GM12891 (cell line): ENCODE data around the gene ZRANB3.

Experiments
- DNase-seq: peaks from one replicate; pipeline ENCODE4 v3.0.0; 2011; ENCODE audit warnings: low spot score; ENCODE audit not compliant: insufficient read length
- FAIRE-seq: peaks from 2 replicates; lab custom pipeline; 2011; peaks lifted over from hg19 to GRCh38; lab: Jason Lieb, UNC
- PAX5 ChIP-seq: IDR thresholded peaks from 2 replicates; pipeline ENCODE4 v1.6.1; 2011; ENCODE audit warnings: low read length, moderate library complexity, mild to moderate bottlenecking; ENCODE audit not compliant: insufficient read depth, severe bottlenecking
- POLR2A ChIP-seq: IDR thresholded peaks from 2 replicates; pipeline ENCODE4 v1.6.1; 2011; ENCODE audit warnings: low read depth, low read length, control low read depth
- POLR2AphosphoS5 ChIP-seq: IDR thresholded peaks from 2 replicates; pipeline ENCODE4 v1.6.1; 2011; ENCODE audit warnings: low read depth, low read length, control low read depth
- POU2F2 ChIP-seq: IDR thresholded peaks from 2 replicates; pipeline ENCODE4 v1.6.1; 2011; ENCODE audit warnings: low read depth, mild to moderate bottlenecking, control low read depth, low read length, moderate library complexity
- SPI1 ChIP-seq: IDR thresholded peaks from 2 replicates; pipeline ENCODE4 v1.6.1; 2011; ENCODE audit warnings: low read depth, low read length, control low read depth
- TAF1 ChIP-seq: IDR thresholded peaks from 2 replicates; pipeline ENCODE4 v1.6.1; 2011; ENCODE audit warnings: low read depth, low read length, control low read depth

ZRANB3 gene

GRCh38 chr2:135154962-135155361 lies 376.1 kb downstream of the ZRANB3 start:
- no peak for TF ChIP-seq POLR2A
- no peak for TF ChIP-seq PAX5
- no peak for TF ChIP-seq POU2F2
- no peak for TF ChIP-seq SPI1
- TF ChIP-seq TAF1 = no peak
- no peak for TF ChIP-seq POLR2AphosphoS5
- FAIRE-seq (no peak), DNase-seq (no peak)

DNA sequence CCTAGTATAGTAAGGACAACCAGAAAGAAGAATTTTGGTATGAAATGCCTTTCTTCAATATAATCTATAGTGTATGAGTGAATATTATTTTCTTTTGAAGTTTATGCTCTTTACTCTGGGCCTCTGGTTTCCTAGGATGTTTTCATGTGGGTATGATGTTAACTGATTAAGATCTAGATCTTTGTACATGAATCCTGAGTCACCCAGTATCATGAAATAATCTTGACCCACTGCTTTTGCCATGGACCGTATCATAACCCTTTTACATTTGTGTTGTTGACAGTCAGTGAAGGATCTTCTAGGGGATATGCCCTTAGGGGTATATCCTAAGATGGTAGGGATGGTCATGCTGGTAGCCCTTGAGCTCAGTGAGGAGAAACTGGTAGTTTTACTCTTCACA lies 378.7 kb downstream of the ZRANB3 start:
- DNase-seq (no peak), FAIRE-seq (peak; percentile 33)
- TF ChIP-seq TAF1 = no peak
- TF ChIP-seq POLR2AphosphoS5 = no peak
- no peak for TF ChIP-seq SPI1
- TF ChIP-seq POU2F2 = no peak
- no peak for TF ChIP-seq PAX5
- no peak for TF ChIP-seq POLR2A

DNA sequence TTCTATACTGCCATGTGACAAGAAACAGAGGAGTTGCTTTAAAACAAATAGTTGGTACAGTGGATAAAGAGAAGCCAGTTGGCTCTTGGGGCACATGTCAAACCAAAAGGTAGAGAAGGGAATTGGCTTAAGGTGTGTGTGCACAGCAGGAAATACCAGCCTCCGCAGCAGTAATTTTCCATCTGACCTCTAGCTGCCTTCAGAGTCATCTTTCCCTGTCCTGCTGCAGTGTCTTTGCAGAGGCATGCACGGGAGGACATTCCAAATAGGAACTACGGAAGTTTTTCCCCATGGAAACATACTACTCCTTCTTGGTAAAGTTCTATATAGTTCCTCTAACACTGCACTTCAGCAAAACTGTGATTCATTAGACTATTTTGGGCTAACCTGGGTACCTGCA lies 379.4 kb downstream of the ZRANB3 start:
- TF ChIP-seq POLR2AphosphoS5 (no peak), TAF1 (no peak), SPI1 (no peak), POU2F2 (no peak), POLR2A (no peak), PAX5 (no peak)
- DNase-seq = no peak
- no peak for FAIRE-seq

- DNase-seq (no peak), FAIRE-seq (no peak)
- no peak for TF ChIP-seq TAF1
- no peak for TF ChIP-seq SPI1
- TF ChIP-seq POLR2A = no peak
- no peak for TF ChIP-seq PAX5
- TF ChIP-seq POLR2AphosphoS5 = no peak
- no peak for TF ChIP-seq POU2F2
These were observed 380.3 kb downstream of the ZRANB3 start for GRCh38 chr2:135150725-135151124.

GRCh38 chr2:135149251-135149650 lies 381.8 kb downstream of the ZRANB3 start:
- no peak for DNase-seq
- TF ChIP-seq SPI1 (no peak), POLR2AphosphoS5 (no peak), PAX5 (no peak), POLR2A (no peak), POU2F2 (no peak), TAF1 (no peak)
- FAIRE-seq = no peak

GRCh38 chr2:135144343-135144742 lies 386.7 kb downstream of the ZRANB3 start:
- no peak for FAIRE-seq
- DNase-seq = no peak
- TF ChIP-seq POU2F2 (no peak), SPI1 (no peak), POLR2AphosphoS5 (no peak), POLR2A (no peak), PAX5 (no peak), TAF1 (no peak)

- no peak for FAIRE-seq
- TF ChIP-seq POLR2AphosphoS5 (no peak), POLR2A (no peak), SPI1 (no peak), TAF1 (no peak), POU2F2 (no peak), PAX5 (no peak)
- DNase-seq = no peak
These were observed 388.7 kb downstream of the ZRANB3 start for GRCh38 chr2:135142323-135142722.

DNA sequence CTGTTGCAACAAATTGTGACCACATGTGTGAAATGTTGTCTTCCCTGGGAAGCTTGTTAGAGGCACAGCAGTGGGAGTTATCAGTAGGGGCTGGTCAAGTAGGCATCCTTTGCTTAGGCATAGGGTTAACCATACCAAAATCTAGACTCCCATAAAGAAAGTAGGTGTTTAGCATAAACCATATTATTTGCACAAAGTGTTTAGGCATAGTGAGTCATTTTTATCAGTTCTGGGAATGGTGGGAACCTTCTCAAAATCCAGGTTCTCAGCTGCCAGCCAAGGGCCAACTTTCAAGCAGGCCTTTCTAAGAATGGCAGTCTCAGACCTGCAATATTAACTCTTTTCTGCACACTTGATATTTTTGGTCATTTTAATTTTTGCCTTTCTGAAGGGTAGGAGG lies 390.4 kb downstream of the ZRANB3 start:
- DNase-seq (no peak), FAIRE-seq (no peak)
- TF ChIP-seq POU2F2 = no peak
- TF ChIP-seq POLR2AphosphoS5 = no peak
- no peak for TF ChIP-seq POLR2A
- TF ChIP-seq TAF1 = no peak
- no peak for TF ChIP-seq PAX5
- no peak for TF ChIP-seq SPI1

GRCh38 chr2:135132314-135132713 lies 398.7 kb downstream of the ZRANB3 start:
- no peak for FAIRE-seq
- DNase-seq = no peak
- no peak for TF ChIP-seq POU2F2

DNA sequence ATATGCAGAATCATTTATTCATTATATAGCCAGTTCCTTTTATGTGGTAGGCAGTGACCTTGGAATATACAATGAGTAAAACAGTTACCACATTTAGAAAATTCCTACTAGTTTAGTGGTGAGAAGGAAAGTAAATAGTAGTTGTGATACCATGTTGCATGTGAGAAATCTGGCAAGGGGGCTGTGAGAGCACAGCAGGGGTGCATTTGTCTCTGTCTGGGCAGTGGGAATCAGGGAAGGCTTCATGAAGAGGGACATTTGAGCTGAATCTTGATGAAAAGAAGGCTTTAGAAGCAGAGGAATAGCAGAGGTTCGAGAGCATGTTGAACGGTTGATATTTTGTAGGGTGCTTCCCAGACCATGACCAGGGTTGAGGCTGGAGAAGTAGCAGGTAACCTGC lies 400.3 kb downstream of the ZRANB3 start:
- no peak for TF ChIP-seq POLR2AphosphoS5
- TF ChIP-seq SPI1 = no peak
- TF ChIP-seq POLR2A = no peak
- TF ChIP-seq PAX5 = no peak
- TF ChIP-seq POU2F2 = no peak
- no peak for TF ChIP-seq TAF1
- DNase-seq (no peak), FAIRE-seq (no peak)

DNA sequence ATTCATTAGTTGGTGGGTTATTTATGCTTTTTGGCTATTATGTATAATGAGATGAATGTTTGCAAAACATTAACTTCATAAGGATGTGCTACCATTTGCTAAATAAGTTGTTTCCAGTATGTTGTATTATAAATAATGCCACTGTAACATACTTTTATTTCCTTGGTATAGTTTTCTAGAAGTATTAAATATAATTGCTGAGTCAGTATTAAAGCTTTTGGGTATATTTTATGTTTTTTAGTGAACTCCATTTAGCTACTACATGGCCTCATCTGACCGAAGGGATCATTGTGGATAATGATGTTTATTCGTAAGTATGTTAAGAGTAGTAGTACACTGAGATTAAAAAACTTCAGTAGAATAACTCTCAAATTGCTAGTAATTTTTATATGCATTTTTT lies 405.1 kb downstream of the ZRANB3 start:
- no peak for FAIRE-seq
- no peak for TF ChIP-seq TAF1
- TF ChIP-seq PAX5 = no peak
- TF ChIP-seq SPI1 = no peak
- no peak for TF ChIP-seq POU2F2
- TF ChIP-seq POLR2AphosphoS5 = no peak
- no peak for TF ChIP-seq POLR2A
- DNase-seq = no peak
